ENCODE measurements around the gene PMS2. TPM values are rescaled to one million over a fixed set of nuclear protein-coding genes. Genes with fewer than 3 reads are reported as not detected.

Gene PMS2
- total and polyA plus RNA-seq, 9 of the 15 experiments (the other 6 are each of a cell fraction or from before 2014, with no cell fraction given) = 4.9 to 27.6 (median 16.5) TPM

DNA sequence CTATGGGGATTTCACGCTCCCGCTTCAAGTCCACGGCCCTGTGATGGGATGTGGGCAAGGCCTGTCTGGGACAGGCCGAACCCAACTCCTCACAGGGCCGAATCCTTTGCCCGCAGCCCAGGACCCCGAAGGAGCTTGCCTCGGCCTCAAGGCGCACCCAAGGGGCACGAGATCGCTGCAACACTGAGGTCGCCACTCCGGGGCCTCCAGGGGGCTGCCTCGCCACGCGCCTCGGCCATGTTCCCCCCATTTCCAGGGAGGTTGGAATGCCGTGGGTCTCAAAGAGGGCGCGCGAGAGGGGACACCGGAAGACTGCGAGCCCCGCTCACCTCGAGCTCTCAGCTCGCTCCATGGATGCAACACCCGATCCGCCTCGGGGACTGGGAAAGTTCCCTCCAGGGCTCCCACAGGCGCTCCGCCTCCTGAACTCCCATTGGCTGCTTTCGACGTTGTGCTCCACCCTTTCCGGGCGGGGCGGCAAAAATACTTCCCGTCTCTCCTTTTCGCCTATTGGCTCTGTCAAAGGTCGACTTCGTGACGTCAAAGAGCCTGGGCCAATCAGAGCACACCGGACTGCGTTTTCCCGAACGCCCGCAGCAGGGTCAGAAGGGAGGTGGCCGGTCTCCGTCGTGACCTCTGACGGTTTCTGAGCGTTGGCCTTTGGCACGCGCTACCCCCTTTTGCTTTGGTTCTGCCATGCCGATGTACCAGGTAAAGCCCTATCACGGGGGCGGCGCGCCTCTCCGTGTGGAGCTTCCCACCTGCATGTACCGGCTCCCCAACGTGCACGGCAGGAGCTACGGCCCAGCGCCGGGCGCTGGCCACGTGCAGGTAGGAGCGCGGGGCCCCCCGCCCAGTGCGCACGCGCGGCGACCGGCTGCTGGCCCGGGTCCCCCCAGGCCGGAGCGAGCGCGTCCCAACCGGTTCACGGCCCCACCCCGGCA, at the start of gene PMS2, which contains the start of gene AIMP2 (continued):
- TF ChIP-seq NFXL1 (CRISPR knock-in tag; IDR thresholded peaks at IDR 0.05) = peak; percentile 72; the same call in 1 of the 2 replicates
- TF ChIP-seq, protein P1, sequence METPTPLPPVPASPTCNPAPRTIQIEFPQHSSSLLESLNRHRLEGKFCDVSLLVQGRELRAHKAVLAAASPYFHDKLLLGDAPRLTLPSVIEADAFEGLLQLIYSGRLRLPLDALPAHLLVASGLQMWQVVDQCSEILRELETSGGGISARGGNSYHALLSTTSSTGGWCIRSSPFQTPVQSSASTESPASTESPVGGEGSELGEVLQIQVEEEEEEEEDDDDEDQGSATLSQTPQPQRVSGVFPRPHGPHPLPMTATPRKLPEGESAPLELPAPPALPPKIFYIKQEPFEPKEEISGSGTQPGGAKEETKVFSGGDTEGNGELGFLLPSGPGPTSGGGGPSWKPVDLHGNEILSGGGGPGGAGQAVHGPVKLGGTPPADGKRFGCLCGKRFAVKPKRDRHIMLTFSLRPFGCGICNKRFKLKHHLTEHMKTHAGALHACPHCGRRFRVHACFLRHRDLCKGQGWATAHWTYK (CRISPR knock-in tag; IDR thresholded peaks at IDR 0.05) = peak; percentile 93
- TF ChIP-seq, protein P2, sequence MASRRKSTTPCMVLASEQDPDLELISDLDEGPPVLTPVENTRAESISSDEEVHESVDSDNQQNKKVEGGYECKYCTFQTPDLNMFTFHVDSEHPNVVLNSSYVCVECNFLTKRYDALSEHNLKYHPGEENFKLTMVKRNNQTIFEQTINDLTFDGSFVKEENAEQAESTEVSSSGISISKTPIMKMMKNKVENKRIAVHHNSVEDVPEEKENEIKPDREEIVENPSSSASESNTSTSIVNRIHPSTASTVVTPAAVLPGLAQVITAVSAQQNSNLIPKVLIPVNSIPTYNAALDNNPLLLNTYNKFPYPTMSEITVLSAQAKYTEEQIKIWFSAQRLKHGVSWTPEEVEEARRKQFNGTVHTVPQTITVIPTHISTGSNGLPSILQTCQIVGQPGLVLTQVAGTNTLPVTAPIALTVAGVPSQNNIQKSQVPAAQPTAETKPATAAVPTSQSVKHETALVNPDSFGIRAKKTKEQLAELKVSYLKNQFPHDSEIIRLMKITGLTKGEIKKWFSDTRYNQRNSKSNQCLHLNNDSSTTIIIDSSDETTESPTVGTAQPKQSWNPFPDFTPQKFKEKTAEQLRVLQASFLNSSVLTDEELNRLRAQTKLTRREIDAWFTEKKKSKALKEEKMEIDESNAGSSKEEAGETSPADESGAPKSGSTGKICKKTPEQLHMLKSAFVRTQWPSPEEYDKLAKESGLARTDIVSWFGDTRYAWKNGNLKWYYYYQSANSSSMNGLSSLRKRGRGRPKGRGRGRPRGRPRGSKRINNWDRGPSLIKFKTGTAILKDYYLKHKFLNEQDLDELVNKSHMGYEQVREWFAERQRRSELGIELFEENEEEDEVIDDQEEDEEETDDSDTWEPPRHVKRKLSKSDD (conservative IDR thresholded peaks at IDR 0.05; ENCODE audit: low read length) = no peak
- TF ChIP-seq GABPA (tag; conservative IDR thresholded peaks at IDR 0.05; ENCODE audit: low read depth) = peak; percentile 82
- TF ChIP-seq, protein P3, sequence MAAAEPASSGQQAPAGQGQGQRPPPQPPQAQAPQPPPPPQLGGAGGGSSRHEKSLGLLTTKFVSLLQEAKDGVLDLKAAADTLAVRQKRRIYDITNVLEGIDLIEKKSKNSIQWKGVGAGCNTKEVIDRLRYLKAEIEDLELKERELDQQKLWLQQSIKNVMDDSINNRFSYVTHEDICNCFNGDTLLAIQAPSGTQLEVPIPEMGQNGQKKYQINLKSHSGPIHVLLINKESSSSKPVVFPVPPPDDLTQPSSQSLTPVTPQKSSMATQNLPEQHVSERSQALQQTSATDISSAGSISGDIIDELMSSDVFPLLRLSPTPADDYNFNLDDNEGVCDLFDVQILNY (CRISPR knock-in tag; IDR thresholded peaks at IDR 0.05) = peak; percentile 83; the same call in 1 of the 2 replicates
- TF ChIP-seq MBD2 (IDR thresholded peaks at IDR 0.05; ENCODE audit: borderline replicate concordance, low read depth) = peak; percentile 86
- TF ChIP-seq, protein P4, sequence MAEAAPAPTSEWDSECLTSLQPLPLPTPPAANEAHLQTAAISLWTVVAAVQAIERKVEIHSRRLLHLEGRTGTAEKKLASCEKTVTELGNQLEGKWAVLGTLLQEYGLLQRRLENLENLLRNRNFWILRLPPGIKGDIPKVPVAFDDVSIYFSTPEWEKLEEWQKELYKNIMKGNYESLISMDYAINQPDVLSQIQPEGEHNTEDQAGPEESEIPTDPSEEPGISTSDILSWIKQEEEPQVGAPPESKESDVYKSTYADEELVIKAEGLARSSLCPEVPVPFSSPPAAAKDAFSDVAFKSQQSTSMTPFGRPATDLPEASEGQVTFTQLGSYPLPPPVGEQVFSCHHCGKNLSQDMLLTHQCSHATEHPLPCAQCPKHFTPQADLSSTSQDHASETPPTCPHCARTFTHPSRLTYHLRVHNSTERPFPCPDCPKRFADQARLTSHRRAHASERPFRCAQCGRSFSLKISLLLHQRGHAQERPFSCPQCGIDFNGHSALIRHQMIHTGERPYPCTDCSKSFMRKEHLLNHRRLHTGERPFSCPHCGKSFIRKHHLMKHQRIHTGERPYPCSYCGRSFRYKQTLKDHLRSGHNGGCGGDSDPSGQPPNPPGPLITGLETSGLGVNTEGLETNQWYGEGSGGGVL (CRISPR knock-in tag; IDR thresholded peaks at IDR 0.05) = no peak
- TF ChIP-seq, protein P5, sequence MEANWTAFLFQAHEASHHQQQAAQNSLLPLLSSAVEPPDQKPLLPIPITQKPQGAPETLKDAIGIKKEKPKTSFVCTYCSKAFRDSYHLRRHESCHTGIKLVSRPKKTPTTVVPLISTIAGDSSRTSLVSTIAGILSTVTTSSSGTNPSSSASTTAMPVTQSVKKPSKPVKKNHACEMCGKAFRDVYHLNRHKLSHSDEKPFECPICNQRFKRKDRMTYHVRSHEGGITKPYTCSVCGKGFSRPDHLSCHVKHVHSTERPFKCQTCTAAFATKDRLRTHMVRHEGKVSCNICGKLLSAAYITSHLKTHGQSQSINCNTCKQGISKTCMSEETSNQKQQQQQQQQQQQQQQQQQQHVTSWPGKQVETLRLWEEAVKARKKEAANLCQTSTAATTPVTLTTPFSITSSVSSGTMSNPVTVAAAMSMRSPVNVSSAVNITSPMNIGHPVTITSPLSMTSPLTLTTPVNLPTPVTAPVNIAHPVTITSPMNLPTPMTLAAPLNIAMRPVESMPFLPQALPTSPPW (CRISPR knock-in tag; IDR thresholded peaks at IDR 0.05) = peak; percentile 59
- TF ChIP-seq NCOR1 (IDR thresholded peaks at IDR 0.05) = 0 out of 2 replicates have a peak, but pooled peaks have one; percentile 21
- no peak for TF ChIP-seq ZFPM2 (CRISPR knock-in tag; IDR thresholded peaks at IDR 0.05)
- TF ChIP-seq SMC3 (conservative IDR thresholded peaks at IDR 0.05; ENCODE audit: insufficient read depth, low read depth, low read length) = no peak
- TF ChIP-seq CSDE1 (IDR thresholded peaks at IDR 0.05) = no peak
- peak; percentile 98 for TF ChIP-seq ZNF282 (CRISPR knock-in tag; IDR thresholded peaks at IDR 0.05)
- TF ChIP-seq NRF1 (conservative IDR thresholded peaks at IDR 0.05 in 1 of 2, IDR thresholded peaks at IDR 0.05 in 1 of 2) = peak; percentile 96
- TF ChIP-seq TCFL5 (CRISPR knock-in tag; conservative IDR thresholded peaks at IDR 0.05) = no peak
- no peak for TF ChIP-seq ZNF146 (CRISPR knock-in tag; IDR thresholded peaks at IDR 0.05; ENCODE audit: unreplicated experiment)
- peak; percentile 43 to 48; a peak in 1 of 4 replicates for TF ChIP-seq FOXK2 (conservative IDR thresholded peaks at IDR 0.05 in 1 of 2, IDR thresholded peaks at IDR 0.05 in 1 of 2; ENCODE audit: low read depth in 2 of 2)
- TF ChIP-seq NCOA6 (IDR thresholded peaks at IDR 0.05) = no peak
